NCI-H524 treated with DMSO at 0.1 percent for 48 hours (cell line): ENCODE results near the gene CSK.

Experiments
- DNase-seq: peaks from one replicate; lab custom pipeline; 2025; lab: John Stamatoyannopoulos, UW

Gene CSK

DNA sequence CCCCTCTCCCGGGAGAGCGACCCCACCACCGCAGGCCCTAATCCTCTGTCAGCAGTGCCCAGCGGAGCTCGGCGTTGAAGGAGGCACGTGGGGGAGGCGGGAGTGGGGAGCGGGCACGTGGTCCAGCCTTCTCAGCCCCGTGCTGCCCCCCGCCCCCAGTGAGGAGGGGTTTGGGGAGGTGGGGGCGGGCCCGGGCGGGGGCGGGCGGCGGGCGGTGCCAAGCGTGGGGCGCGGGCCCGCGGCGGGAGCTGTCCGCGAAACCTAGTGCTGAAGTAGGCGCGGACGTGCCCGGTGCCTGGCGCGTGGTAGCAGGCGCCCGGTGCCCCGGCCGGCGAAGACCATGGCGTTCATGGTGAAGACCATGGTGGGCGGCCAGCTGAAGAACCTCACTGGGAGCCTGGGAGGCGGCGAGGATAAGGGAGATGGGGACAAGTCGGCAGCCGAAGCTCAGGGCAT, 44.5 kb downstream of the CSK start, which contains the start of gene CPLX3:
CPLX3 (plus strand) TSS at position 264 of the 456 bp plus-strand sequence; CDS start at position 341, 77 bp downstream.
- no peak for DNase-seq

DNA sequence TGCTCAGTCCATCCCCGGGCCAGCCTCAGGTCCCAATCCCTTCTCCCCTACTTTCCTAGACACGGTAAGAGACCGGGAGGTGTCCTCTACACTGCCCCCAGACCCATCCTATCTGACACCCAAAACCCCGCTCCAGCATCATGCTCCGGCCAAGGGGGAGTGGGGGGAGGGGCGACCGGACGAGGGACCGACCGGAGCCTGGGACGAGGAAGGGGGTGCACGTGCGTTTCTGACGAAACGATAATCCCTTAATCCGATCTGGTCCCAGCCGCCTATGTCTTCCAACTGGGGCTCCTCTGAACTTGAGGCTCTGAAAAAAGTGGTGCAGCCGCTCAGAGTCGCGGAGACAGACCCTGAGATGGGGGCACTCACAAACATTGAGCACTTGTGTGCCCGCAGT, 45.0 kb downstream of the CSK start:
- DNase-seq, result peak; percentile 36

DNA sequence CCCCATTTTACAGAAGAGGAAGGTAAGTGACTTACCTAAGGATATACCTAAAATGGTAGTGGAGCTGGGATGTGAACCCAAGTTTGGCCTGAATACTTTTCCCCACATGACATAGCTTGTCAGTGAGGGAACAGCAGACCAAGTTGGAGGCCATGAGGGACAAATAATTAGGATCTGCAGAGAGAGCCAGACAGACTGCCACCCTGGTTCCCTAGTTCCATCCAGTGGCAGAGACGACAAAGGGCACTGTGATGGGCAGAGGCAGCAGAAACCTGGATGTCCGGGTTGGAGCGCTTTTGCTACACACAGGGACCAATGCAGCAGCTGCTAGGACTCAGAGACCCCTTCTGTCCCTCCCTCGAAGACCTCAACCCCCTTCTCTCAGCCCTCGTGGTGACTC, 45.7 kb downstream of the CSK start:
- no peak for DNase-seq

GRCh38 chr15:74828835-74829234, 47.0 kb downstream of the CSK start:
- peak; percentile 55 for DNase-seq

GRCh38 chr15:74829486-74829885, 47.6 kb downstream of the CSK start:
- DNase-seq, result no peak

DNA sequence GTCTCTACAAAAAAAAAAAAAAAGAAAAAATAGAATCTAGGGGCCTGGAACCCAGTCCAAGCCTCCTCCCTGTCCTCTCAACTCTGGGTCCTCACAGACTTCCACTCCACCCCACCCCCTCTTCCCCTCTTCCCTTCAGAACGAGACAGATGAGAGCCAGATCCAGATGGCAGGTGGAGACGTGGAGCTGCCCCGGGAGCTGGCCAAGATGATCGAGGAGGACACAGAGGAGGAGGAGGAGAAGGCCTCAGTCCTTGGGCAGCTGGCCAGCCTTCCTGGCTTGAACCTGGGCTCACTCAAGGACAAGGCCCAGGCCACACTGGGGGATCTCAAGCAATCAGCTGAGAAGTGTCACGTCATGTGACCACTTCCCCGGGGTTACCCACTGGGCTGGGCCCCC, 48.1 kb downstream of the CSK start:
- no peak for DNase-seq

DNA sequence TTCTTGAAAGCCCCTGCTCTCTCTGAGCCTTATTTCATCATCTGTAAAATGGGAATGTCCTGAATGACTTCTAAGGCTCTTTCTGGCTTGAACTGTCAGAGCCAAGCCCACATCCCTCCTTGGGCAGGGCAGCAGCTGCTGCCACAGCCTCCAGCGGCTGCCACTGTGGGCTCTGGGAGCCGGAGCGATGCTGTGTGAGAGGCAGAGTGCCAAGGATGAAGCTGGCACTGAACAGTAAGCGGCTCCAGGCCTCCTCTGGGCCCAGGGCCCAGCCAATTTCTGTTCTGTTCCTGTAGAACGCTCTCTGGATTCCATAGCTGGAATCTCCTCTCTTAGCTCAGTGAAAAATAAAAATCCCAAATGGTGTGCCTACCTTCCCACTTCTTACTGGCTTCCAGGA, 49.0 kb downstream of the CSK start:
- no peak for DNase-seq

- no peak for DNase-seq
These were observed 50.1 kb downstream of the CSK start for GRCh38 chr15:74831813-74832495.

DNA sequence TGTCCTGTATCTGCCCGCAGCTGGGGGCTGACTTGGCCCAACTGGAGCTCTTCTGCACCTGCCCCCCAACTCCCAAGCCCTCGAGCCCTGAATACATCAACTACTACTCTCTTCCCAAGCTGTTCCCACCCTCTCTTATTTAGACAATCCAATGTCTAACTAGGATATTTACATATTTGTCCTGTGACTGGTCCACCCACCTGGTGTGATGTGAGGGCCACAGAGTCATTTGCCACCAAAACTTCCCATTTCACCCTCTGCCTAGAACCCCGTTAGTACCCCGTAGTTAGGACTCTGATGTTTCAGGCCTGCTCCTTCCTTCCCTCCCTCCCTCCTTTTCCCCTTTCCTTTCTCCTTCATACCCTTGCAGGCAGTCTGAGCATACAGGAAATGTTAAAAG, 50.9 kb downstream of the CSK start:
- no peak for DNase-seq

GRCh38 chr15:74833376-74834107, 51.7 kb downstream of the CSK start:
- DNase-seq, result peak; percentile 57

DNA sequence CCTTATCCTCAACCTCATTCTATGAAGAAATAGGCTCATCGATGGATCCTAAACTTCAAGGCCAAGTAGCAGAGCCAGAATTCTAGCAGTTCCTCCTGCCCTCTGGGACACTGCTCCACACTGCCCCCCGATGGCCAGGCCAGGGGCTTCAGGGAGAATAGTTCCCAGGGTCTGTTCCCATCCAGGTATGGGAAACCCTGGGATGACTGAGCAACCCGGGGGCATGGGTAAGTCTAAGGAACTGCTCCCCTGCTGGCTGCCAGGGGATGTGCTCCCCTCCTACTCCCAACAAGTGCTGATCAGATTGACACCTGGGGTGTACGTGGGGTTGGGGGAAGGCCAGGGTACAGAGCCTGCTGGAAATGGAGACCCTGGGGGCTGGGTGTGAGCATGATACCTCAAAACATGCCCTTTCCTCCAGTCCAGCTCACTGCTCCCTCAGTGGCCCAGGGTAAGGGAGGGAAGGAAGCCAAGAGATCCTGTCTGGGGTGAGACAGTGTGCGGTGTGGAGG, 53.5 kb downstream of the CSK start:
- DNase-seq, result peak; percentile 25

GRCh38 chr15:74836846-74837245, 55.0 kb downstream of the CSK start:
- no peak for DNase-seq

- DNase-seq, result no peak
These were observed 55.7 kb downstream of the CSK start for GRCh38 chr15:74837482-74838136.

DNA sequence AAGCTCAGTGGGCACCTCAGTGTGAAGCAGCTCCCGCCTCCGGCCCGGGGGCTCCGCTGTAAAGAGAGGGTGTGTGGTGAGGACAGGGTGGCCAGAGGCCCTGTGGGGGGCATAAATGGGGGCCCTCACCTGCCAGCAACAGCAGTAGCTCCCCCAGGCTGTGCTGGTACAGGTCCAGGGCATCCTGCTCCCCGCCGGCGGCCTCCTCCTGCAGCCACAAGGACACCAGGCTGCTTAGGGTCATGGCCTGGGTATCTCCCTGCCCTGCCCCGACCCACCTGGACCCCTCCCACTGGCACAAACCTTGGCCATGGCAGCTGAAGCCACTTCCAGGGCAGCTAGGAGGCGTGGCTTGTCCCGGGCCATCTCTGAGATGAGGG, 56.2 kb downstream of the CSK start:
- no peak for DNase-seq

GRCh38 chr15:74838746-74839525, 57.1 kb downstream of the CSK start:
- DNase-seq, result no peak

DNA sequence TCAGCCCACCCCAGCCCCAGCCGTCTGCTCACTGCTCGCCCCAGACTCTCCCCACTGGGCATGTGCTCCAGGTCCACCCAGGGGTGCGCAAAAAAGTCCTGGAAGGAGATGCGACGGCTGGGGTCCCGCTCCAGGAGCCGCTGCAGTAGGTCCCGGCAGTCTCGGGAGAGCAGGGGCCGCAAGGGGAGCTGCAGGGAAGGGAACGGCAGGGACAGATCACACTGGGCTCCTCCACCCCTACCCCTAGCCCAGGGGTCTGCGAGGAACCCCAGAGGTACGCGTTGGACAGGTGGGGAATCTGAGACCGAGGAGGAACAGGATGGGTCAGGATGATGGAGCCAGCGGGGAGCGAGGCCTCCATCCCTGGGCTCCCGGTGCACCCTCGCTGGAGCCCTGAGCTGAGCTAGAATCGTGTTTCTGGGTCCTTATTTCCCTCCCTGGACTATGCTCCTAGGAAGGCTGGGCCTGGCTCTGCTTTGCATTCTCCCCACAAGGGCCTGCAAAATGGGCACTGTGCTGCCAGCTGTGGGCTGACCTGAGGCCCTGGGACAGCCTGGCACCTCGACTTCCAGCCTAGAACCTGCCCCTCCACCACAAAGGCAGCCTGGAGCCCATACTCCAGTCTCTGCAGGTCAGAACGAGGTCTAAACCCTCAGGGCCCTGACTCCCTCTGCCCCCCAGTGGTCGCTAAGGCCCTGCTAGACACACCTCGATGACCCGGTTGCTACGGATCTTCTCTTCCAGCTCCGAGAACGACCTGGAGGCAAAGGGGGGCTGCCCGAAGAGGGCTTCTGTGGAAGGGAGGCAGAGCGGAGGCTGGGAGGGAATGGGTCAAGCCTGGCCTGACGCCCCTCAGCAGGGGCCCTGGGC, 57.9 kb downstream of the CSK start:
- no peak for DNase-seq

DNA sequence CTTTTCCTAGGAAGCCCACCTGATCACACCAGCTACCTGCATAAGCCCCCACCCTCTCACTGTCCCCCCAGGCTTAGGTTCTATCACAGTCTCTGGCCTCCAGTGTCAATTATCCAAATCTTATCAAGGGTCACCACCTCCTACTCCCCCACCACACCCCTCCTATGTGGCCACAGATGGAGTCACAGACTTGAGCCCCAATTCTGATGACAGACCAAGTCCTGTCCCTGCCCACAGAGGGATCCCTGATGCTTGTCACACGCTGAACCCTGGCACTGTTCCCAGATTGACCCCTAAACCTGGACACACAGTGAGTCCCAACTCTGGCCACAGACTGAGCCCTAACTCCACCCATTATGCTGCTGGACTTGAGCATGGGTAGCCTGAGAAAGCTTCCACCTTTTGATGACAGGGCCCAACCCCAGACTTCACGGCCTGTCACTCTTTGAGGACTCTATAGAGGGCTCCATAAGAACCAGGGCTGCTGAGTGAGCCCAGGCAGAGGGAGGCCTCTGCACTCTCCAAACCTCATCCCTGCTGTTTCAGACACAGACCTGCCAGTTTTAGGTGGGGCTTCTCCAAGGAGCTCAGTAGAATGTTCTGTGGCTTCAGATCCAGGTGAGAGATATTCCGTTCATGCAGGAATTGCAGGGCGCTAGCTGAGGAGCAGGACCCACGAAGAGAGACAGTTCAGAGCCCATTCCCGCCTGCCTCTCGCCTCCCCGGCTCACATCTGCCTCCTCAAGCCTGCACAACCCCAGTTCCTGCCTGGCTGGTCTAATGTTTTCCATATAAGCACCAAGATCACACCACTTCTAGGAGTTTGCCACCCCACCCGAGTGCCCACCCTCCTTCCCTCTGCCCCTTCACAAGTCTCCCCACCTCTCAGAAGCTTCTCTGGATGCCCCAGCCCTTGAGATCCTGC, 59.2 kb downstream of the CSK start:
- no peak for DNase-seq

- no peak for DNase-seq
These were observed 60.1 kb downstream of the CSK start for GRCh38 chr15:74841891-74842373.

DNA sequence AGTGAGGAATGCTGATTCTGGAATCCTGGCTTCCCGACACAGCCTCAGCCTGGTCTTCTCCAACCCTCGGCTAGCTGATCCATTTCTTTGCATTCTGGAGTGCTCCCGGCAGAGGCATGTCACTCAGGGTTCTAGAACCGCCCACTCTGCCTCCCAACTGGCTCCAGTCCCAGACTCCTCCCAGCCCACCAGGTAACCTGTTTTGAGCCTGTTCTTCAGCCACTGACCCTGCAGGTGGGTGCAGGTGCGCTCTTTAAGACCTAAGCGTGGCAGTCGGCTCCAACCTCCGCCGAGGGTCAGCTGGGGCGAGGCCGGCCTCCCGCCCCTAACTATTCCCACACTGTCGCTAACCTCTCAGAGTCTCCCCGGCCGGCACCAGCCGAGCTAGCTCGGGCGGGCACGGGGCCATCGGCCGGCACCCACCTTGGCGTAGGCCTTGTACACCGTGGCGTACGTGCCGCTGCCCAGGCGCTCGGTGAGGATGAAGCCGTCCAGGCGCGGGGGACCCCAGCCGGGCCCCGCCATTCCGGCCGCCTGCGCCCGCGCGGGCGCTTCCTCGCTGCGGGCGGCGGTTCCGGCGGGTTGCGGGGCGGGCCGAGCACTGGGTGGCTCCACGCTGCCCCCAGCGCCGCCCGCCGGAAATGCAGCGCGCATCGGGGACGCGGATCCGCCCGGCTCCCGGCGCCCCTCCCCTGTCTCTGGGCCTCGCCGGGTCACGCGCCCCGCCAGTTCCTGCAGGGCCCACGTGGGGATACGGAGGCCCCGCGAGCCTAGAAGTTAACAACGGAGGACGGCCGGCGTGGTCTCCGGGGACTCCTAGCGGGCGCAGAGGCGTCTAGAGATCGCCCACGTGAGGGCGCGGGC, 60.9 kb downstream of the CSK start, which contains the start of gene ULK3:
ULK3 (minus strand) TSS at position 576 of the 864 bp plus-strand sequence; CDS start at position 525, 51 bp downstream.
- DNase-seq, result peak; percentile 30
